ENCODE measurements around the gene WDFY4.
A peak's percentile ranks its signal among the peaks of the same experiment; 100 is the strongest.

The WDFY4 gene

DNA sequence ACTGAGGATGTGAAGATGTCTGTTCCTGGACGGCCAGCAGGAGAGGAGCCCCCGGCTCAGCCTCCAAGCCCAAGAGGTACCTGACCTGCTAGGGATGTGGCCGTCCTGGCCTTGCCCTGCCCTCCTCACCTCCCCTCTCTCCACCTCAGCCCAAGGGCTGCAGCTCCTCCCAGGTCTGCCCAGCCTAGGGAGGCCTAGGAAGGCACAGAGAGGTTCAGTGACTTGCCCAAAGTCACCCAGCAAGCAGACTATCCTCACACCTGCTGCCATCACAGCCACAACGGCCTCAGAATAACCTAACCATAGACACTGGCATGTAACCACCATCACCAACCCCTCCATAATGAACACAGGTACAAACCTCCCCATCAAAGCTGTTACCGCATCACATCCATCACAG lies 293.6 kb downstream of the WDFY4 start:
- H3K4me3 ChIP-seq (ENCODE audit: low read depth, low read length): no peak overlapping the region
- H3K4me1 ChIP-seq: no peaks in the 10 kb centered on the region
- DNase-seq: no peak
- H3K27me3 ChIP-seq: no peaks in the 10 kb centered on the region
- no peaks in the 10 kb centered on the region for H3K9me3 ChIP-seq
- no peaks in the 10 kb centered on the region for H3K36me3 ChIP-seq
- TF ChIP-seq, protein P1, sequence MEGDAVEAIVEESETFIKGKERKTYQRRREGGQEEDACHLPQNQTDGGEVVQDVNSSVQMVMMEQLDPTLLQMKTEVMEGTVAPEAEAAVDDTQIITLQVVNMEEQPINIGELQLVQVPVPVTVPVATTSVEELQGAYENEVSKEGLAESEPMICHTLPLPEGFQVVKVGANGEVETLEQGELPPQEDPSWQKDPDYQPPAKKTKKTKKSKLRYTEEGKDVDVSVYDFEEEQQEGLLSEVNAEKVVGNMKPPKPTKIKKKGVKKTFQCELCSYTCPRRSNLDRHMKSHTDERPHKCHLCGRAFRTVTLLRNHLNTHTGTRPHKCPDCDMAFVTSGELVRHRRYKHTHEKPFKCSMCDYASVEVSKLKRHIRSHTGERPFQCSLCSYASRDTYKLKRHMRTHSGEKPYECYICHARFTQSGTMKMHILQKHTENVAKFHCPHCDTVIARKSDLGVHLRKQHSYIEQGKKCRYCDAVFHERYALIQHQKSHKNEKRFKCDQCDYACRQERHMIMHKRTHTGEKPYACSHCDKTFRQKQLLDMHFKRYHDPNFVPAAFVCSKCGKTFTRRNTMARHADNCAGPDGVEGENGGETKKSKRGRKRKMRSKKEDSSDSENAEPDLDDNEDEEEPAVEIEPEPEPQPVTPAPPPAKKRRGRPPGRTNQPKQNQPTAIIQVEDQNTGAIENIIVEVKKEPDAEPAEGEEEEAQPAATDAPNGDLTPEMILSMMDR (IDR thresholded peaks at IDR 0.05; ENCODE audit: low read depth, low read length): no peak

GRCh38 chr10:48981310-48981907 lies 296.7 kb downstream of the WDFY4 start:
- Histone ChIP-seq H3K27me3 (no peaks in the 10 kb centered on the region), H3K36me3 (no peaks in the 10 kb centered on the region), H3K4me1 (no peaks in the 10 kb centered on the region), H3K9me3 (no peaks in the 10 kb centered on the region), H3K4me3 (ENCODE audit: low read depth, low read length) (no peak overlapping the region)
- peak; percentile 59 for DNase-seq
- TF ChIP-seq, protein P1 (IDR thresholded peaks at IDR 0.05; ENCODE audit: low read depth, low read length): peak; percentile 85

GRCh38 chr10:48982584-48982983 lies 297.9 kb downstream of the WDFY4 start:
- no peaks in the 10 kb centered on the region for H3K27me3 ChIP-seq
- H3K9me3 ChIP-seq: no peaks in the 10 kb centered on the region
- TF ChIP-seq, protein P1 (IDR thresholded peaks at IDR 0.05; ENCODE audit: low read depth, low read length): no peak

DNA sequence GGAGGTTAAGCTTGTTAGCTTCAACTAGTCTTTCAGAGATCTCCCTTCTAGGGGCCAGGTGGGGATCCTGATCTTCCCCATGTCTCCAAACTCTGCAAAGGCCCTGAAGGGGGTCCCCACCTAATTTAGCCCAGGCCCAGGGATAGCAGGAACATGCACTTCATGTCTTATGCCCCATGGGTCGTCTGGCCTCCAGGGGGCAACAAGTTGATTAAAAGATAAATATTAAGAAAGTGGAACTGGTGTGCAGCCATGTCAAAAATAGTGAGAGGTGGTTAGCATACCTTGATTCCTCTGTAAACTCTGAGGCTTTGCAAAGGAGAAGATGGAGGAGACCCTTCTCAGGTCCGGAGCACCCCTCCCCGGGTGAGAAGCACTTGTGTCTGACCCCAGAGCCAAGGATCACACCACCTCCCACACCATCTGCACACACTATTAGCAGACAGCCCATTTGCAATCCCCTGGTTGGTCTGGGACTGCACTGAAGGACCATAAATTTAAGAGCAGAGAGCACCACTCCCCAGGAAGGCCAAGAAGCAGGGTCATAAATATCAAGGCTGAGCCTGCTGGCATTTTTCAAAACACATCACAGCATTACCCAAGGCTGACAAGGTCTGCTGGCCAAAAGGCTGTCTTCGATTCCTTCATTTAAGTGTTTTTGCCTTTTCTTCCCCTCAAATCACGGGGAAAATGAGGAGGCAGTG lies 299.1 kb downstream of the WDFY4 start:
- DNase-seq: no peak
- Histone ChIP-seq H3K27me3 (no peaks in the 10 kb centered on the region), H3K4me3 (ENCODE audit: low read depth, low read length) (no peak overlapping the region)

More at GRCh38 chr10:48982584-48982983, 297.9 kb downstream of the WDFY4 start:
- Histone ChIP-seq H3K36me3 (no peaks in the 10 kb centered on the region), H3K4me1 (no peaks in the 10 kb centered on the region), H3K4me3 (ENCODE audit: low read depth, low read length) (no peak overlapping the region)
- no peak for DNase-seq

GRCh38 chr10:48985621-48986158 lies 301.0 kb downstream of the WDFY4 start:
- H3K4me3 ChIP-seq (ENCODE audit: low read depth, low read length): no peak overlapping the region
- H3K9me3 ChIP-seq: no peaks in the 10 kb centered on the region
- DNase-seq: no peak
- H3K27me3 ChIP-seq: no peaks in the 10 kb centered on the region
- TF ChIP-seq, protein P1 (IDR thresholded peaks at IDR 0.05; ENCODE audit: low read depth, low read length): no peak
- no peaks in the 10 kb centered on the region for H3K4me1 ChIP-seq
- no peaks in the 10 kb centered on the region for H3K36me3 ChIP-seq

More for the DNA sequence above, 299.1 kb downstream of the WDFY4 start:
- H3K4me1 ChIP-seq: no peaks in the 10 kb centered on the region
- TF ChIP-seq, protein P1 (IDR thresholded peaks at IDR 0.05; ENCODE audit: low read depth, low read length): no peak
- no peaks in the 10 kb centered on the region for H3K36me3 ChIP-seq
- H3K9me3 ChIP-seq: no peaks in the 10 kb centered on the region

DNA sequence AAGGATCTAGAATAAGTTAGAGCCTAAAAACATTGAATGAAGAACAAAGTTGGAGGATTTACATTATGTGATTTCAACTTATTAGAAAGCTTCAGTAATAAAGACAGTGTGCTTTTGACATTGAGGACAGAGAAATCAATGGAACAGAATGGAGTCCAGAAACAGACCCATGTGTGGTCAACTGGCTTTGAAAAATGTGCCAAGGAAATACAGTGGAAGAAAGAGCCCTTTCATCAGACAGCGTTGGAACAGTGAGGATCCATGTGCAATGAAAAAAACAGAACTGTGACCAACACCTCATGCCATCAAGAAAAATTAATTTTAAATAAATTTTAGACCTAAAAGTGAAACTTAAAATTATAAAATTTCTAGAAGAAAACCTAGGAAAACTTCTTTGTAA lies 305.6 kb downstream of the WDFY4 start:
- Histone ChIP-seq H3K4me3 (ENCODE audit: low read depth, low read length) (no peak overlapping the region), H3K9me3 (no peaks in the 10 kb centered on the region), H3K4me1 (no peaks in the 10 kb centered on the region), H3K27me3 (no peaks in the 10 kb centered on the region), H3K36me3 (no peaks in the 10 kb centered on the region)
- TF ChIP-seq, protein P1 (IDR thresholded peaks at IDR 0.05; ENCODE audit: low read depth, low read length): no peak
- DNase-seq: no peak
